ENCODE data around the gene ZNF609.

ZNF609 gene

GRCh38 chr15:64513823-64514222 is 53.4 kb downstream of the ZNF609 start:
- no peaks in the 10 kb centered on the region for H3K36me3 ChIP-seq (ENCODE audit: control insufficient read depth, insufficient read depth, low read length)
- H3K9me3 ChIP-seq (ENCODE audit: control insufficient read depth, insufficient read depth, low read length), result no peaks in the 10 kb centered on the region
- H3K27me3 ChIP-seq (ENCODE audit: control insufficient read depth, insufficient read depth, low read length), result no peaks in the 10 kb centered on the region
- no peak overlapping the region for H3K4me3 ChIP-seq (ENCODE audit: low read depth, low read length)
- H3K4me1 ChIP-seq (ENCODE audit: control insufficient read depth, insufficient read depth, low read length), result peaks cover 6% of the 10 kb centered on the region
- H3K9ac ChIP-seq (ENCODE audit: low read depth, low read length), result no peak overlapping the region

DNA sequence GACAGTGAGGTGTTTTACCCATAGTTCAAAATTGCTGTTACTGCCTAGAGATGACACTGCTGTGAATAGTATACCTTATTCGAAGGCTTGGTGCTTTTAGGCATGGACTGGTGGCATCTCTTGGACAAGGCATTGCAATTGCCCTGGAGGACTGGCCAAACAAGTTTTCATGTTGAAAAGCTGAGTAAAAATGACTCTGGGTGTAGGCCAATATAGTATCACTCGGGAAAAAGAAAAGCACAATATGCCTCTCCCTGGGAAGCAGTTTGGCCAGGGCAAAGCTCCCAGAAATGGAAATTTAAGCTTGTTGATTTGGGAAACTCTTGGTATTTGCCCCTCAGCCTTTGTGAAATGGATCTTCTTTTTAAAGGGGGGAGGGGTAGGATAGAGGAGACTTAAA is 54.8 kb downstream of the ZNF609 start:
- no peaks in the 10 kb centered on the region for H3K27me3 ChIP-seq (ENCODE audit: control insufficient read depth, insufficient read depth, low read length)
- no peaks in the 10 kb centered on the region for H3K9me3 ChIP-seq (ENCODE audit: control insufficient read depth, insufficient read depth, low read length)
- peaks cover 3% of the 10 kb centered on the region for H3K4me1 ChIP-seq (ENCODE audit: control insufficient read depth, insufficient read depth, low read length)
- H3K36me3 ChIP-seq (ENCODE audit: control insufficient read depth, insufficient read depth, low read length), result no peaks in the 10 kb centered on the region
- H3K9ac ChIP-seq (ENCODE audit: low read depth, low read length), result no peak overlapping the region
- no peak overlapping the region for H3K4me3 ChIP-seq (ENCODE audit: low read depth, low read length)

- no peaks in the 10 kb centered on the region for H3K36me3 ChIP-seq (ENCODE audit: control insufficient read depth, insufficient read depth, low read length)
- no peak overlapping the region for H3K9ac ChIP-seq (ENCODE audit: low read depth, low read length)
- no peaks in the 10 kb centered on the region for H3K9me3 ChIP-seq (ENCODE audit: control insufficient read depth, insufficient read depth, low read length)
- no peak overlapping the region for H3K4me3 ChIP-seq (ENCODE audit: low read depth, low read length)
- peaks cover 3% of the 10 kb centered on the region for H3K4me1 ChIP-seq (ENCODE audit: control insufficient read depth, insufficient read depth, low read length)
- H3K27me3 ChIP-seq (ENCODE audit: control insufficient read depth, insufficient read depth, low read length), result no peaks in the 10 kb centered on the region
Measured at GRCh38 chr15:64515825-64516224, 55.4 kb downstream of the ZNF609 start.

DNA sequence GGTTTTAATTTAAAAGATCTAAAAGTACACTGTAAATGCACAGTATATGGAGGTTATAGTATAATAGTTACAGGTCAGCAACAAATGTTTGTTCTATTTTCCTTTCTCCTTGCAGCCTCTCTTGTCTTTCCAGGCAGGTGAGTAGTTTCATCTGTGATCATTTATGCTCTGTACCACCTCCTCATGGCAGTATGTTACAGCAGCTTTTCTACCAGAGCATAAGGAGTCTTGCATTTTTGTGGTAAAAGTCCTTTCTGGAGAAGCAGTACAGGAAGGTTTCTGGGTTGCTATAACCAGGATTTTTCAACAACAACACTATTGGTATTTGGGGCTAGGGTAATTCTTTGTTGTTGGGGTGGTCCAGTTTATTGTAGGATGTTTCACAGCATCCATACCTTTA is 59.5 kb downstream of the ZNF609 start:
- no peaks in the 10 kb centered on the region for H3K27me3 ChIP-seq (ENCODE audit: control insufficient read depth, insufficient read depth, low read length)
- H3K9ac ChIP-seq (ENCODE audit: low read depth, low read length), result no peak overlapping the region
- H3K9me3 ChIP-seq (ENCODE audit: control insufficient read depth, insufficient read depth, low read length), result no peaks in the 10 kb centered on the region
- H3K4me3 ChIP-seq (ENCODE audit: low read depth, low read length), result no peak overlapping the region
- no peaks in the 10 kb centered on the region for H3K36me3 ChIP-seq (ENCODE audit: control insufficient read depth, insufficient read depth, low read length)
- peaks cover 3% of the 10 kb centered on the region for H3K4me1 ChIP-seq (ENCODE audit: control insufficient read depth, insufficient read depth, low read length)

- Histone ChIP-seq H3K9ac (ENCODE audit: low read depth, low read length) (no peak overlapping the region), H3K36me3 (ENCODE audit: control insufficient read depth, insufficient read depth, low read length) (no peaks in the 10 kb centered on the region), H3K9me3 (ENCODE audit: control insufficient read depth, insufficient read depth, low read length) (no peaks in the 10 kb centered on the region), H3K27me3 (ENCODE audit: control insufficient read depth, insufficient read depth, low read length) (no peaks in the 10 kb centered on the region), H3K4me3 (ENCODE audit: low read depth, low read length) (no peak overlapping the region), H3K4me1 (ENCODE audit: control insufficient read depth, insufficient read depth, low read length) (no peaks in the 10 kb centered on the region)
Measured at GRCh38 chr15:64521201-64521600, 60.8 kb downstream of the ZNF609 start.

GRCh38 chr15:64521726-64522164 is 61.4 kb downstream of the ZNF609 start:
- H3K27me3 ChIP-seq (ENCODE audit: control insufficient read depth, insufficient read depth, low read length), result no peaks in the 10 kb centered on the region
- no peaks in the 10 kb centered on the region for H3K9me3 ChIP-seq (ENCODE audit: control insufficient read depth, insufficient read depth, low read length)
- no peak overlapping the region for H3K4me3 ChIP-seq (ENCODE audit: low read depth, low read length)
- no peaks in the 10 kb centered on the region for H3K36me3 ChIP-seq (ENCODE audit: control insufficient read depth, insufficient read depth, low read length)
- no peak overlapping the region for H3K9ac ChIP-seq (ENCODE audit: low read depth, low read length)
- no peaks in the 10 kb centered on the region for H3K4me1 ChIP-seq (ENCODE audit: control insufficient read depth, insufficient read depth, low read length)

DNA sequence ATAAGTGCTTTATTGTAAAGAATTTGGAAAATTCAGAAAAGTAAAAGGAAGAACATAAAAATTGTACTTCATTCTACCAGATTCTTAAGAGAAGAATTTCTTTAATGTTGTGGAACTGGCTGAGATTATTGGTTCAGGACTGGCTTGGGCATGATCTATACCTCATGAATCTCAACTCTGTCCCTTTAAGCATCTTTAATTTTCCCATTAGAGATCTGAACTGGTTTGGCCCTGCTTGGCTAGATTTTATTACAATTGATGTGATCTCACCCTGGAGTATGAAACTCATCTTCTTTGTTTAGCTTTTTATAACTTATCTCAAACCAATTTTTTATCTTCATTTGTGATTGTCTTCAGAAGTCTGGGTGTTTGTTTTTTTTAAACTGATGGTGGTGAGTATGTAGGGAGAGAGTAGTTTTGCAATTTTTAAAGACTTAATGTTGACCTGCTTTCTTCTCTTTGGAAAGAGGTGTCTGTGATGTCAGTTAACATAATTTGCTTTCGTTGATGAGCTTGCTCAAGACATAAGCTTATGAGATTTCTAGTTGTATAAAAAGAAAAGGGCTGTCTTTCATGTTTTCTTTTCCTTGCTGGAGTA is 61.9 kb downstream of the ZNF609 start:
- Histone ChIP-seq H3K4me3 (ENCODE audit: low read depth, low read length) (no peak overlapping the region), H3K36me3 (ENCODE audit: control insufficient read depth, insufficient read depth, low read length) (no peaks in the 10 kb centered on the region), H3K27me3 (ENCODE audit: control insufficient read depth, insufficient read depth, low read length) (no peaks in the 10 kb centered on the region), H3K9me3 (ENCODE audit: control insufficient read depth, insufficient read depth, low read length) (no peaks in the 10 kb centered on the region), H3K4me1 (ENCODE audit: control insufficient read depth, insufficient read depth, low read length) (no peaks in the 10 kb centered on the region), H3K9ac (ENCODE audit: low read depth, low read length) (no peak overlapping the region)

GRCh38 chr15:64523240-64523639 is 62.9 kb downstream of the ZNF609 start:
- Histone ChIP-seq H3K4me1 (ENCODE audit: control insufficient read depth, insufficient read depth, low read length) (no peaks in the 10 kb centered on the region), H3K9ac (ENCODE audit: low read depth, low read length) (no peak overlapping the region), H3K9me3 (ENCODE audit: control insufficient read depth, insufficient read depth, low read length) (no peaks in the 10 kb centered on the region), H3K36me3 (ENCODE audit: control insufficient read depth, insufficient read depth, low read length) (no peaks in the 10 kb centered on the region), H3K4me3 (ENCODE audit: low read depth, low read length) (no peak overlapping the region), H3K27me3 (ENCODE audit: control insufficient read depth, insufficient read depth, low read length) (no peaks in the 10 kb centered on the region)

GRCh38 chr15:64524778-64525177 is 64.4 kb downstream of the ZNF609 start:
- Histone ChIP-seq H3K9me3 (ENCODE audit: control insufficient read depth, insufficient read depth, low read length) (no peaks in the 10 kb centered on the region), H3K4me1 (ENCODE audit: control insufficient read depth, insufficient read depth, low read length) (no peaks in the 10 kb centered on the region), H3K27me3 (ENCODE audit: control insufficient read depth, insufficient read depth, low read length) (no peaks in the 10 kb centered on the region), H3K9ac (ENCODE audit: low read depth, low read length) (no peak overlapping the region), H3K4me3 (ENCODE audit: low read depth, low read length) (no peak overlapping the region), H3K36me3 (ENCODE audit: control insufficient read depth, insufficient read depth, low read length) (no peaks in the 10 kb centered on the region)

GRCh38 chr15:64525828-64526530 is 65.6 kb downstream of the ZNF609 start:
- H3K4me3 ChIP-seq (ENCODE audit: low read depth, low read length), result no peak overlapping the region
- H3K9ac ChIP-seq (ENCODE audit: low read depth, low read length), result no peak overlapping the region
- H3K9me3 ChIP-seq (ENCODE audit: control insufficient read depth, insufficient read depth, low read length), result no peaks in the 10 kb centered on the region
- H3K36me3 ChIP-seq (ENCODE audit: control insufficient read depth, insufficient read depth, low read length), result no peaks in the 10 kb centered on the region
- no peaks in the 10 kb centered on the region for H3K4me1 ChIP-seq (ENCODE audit: control insufficient read depth, insufficient read depth, low read length)
- H3K27me3 ChIP-seq (ENCODE audit: control insufficient read depth, insufficient read depth, low read length), result no peaks in the 10 kb centered on the region

GRCh38 chr15:64527263-64527984 is 67.0 kb downstream of the ZNF609 start:
- Histone ChIP-seq H3K36me3 (ENCODE audit: control insufficient read depth, insufficient read depth, low read length) (no peaks in the 10 kb centered on the region), H3K9me3 (ENCODE audit: control insufficient read depth, insufficient read depth, low read length) (no peaks in the 10 kb centered on the region), H3K27me3 (ENCODE audit: control insufficient read depth, insufficient read depth, low read length) (no peaks in the 10 kb centered on the region), H3K4me1 (ENCODE audit: control insufficient read depth, insufficient read depth, low read length) (no peaks in the 10 kb centered on the region), H3K9ac (ENCODE audit: low read depth, low read length) (no peak overlapping the region), H3K4me3 (ENCODE audit: low read depth, low read length) (no peak overlapping the region)

DNA sequence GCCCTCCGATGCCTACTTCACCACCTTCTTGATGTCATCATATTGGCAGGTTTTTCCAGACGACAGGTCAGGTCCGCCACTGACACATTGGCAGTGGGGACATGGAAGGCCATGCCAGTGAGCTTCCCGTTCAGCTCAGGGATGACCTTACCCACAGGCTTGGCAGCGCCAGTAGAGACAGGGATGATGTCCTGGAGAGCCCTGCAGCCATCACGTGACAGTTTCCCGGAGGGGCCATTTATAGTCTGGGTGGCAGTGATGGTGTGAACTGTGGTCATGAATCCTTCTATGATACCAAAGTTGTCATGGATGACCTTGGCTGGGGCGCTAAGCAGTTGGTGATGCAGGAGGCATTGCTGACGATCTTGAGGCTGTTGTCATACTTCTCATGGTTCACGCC is 68.5 kb downstream of the ZNF609 start:
- H3K9me3 ChIP-seq (ENCODE audit: control insufficient read depth, insufficient read depth, low read length), result no peaks in the 10 kb centered on the region
- no peaks in the 10 kb centered on the region for H3K27me3 ChIP-seq (ENCODE audit: control insufficient read depth, insufficient read depth, low read length)

More for the DNA sequence above, 68.5 kb downstream of the ZNF609 start:
- Histone ChIP-seq H3K9ac (ENCODE audit: low read depth, low read length) (no peak overlapping the region), H3K4me1 (ENCODE audit: control insufficient read depth, insufficient read depth, low read length) (no peaks in the 10 kb centered on the region), H3K36me3 (ENCODE audit: control insufficient read depth, insufficient read depth, low read length) (no peaks in the 10 kb centered on the region), H3K4me3 (ENCODE audit: low read depth, low read length) (no peak overlapping the region)

Data from iPS-15b (cell line).